Choroid plexus epithelial cell (primary cell): ENCODE measurements around the gene ZCCHC9.
"Not testable (repeated sequence)": the region's sequence is repeated elsewhere in the genome, so short reads cannot be mapped to it uniquely, and the experiment has no call there.

Experiments
- DNase-seq: peaks from one replicate; pipeline ENCODE4 v3.0.0-alpha.2; 2010; ENCODE audit warnings: low read depth
- H3K4me3 ChIP-seq: 2 replicates; pipeline ENCODE4 v1.5.1; 2011; ENCODE audit warnings: low read depth, mild to moderate bottlenecking, control low read depth, low read length, moderate library complexity
- TF ChIP-seq, protein P1 (sequence below): conservative IDR thresholded peaks from 2 replicates; pipeline ENCODE4 v1.5.1; 2011; ENCODE audit warnings: low read depth, mild to moderate bottlenecking, control low read depth, inconsistent platforms, low read length, moderate library complexity

ZCCHC9 gene

DNA sequence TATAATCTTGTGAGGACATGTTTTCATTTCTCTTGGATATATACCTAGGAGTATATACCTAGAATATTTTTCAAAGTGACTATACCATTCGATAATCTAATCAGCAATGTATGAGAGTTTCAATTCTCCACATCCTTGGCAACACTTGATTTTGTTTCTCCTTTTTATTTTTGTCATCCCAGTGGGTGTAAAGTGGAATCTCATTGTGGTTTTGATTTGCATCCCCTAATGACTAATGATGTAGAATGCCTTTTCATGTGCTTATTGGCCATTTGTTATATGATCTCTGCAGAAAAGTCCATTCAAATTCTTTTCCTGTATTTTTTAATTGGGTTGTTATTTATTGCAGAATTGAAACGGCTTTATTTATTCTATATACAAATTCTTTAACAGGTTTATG, 15.2 kb downstream of the ZCCHC9 start:
- no peak overlapping the region for H3K4me3 ChIP-seq
- no peak for DNase-seq
- TF ChIP-seq, protein P1, sequence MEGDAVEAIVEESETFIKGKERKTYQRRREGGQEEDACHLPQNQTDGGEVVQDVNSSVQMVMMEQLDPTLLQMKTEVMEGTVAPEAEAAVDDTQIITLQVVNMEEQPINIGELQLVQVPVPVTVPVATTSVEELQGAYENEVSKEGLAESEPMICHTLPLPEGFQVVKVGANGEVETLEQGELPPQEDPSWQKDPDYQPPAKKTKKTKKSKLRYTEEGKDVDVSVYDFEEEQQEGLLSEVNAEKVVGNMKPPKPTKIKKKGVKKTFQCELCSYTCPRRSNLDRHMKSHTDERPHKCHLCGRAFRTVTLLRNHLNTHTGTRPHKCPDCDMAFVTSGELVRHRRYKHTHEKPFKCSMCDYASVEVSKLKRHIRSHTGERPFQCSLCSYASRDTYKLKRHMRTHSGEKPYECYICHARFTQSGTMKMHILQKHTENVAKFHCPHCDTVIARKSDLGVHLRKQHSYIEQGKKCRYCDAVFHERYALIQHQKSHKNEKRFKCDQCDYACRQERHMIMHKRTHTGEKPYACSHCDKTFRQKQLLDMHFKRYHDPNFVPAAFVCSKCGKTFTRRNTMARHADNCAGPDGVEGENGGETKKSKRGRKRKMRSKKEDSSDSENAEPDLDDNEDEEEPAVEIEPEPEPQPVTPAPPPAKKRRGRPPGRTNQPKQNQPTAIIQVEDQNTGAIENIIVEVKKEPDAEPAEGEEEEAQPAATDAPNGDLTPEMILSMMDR = no peak

DNA sequence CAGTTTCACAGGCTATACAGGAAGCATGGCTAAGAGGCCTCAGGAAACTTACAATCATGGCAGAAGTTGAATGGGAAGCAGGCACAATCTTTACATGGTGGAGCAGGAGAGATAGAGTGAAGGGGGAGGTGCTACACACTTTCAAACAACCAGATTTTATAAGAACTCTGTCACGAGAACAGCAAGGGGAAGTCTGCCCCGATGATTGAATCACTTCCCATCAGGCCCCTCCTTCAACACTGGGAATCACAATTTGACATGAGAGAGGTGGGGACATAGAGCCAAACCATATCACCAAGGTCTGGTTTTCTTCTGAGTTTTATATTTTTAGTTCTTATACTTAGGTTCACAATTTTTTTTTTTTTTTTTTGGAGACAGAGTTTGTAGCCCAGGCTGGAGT, 16.1 kb downstream of the ZCCHC9 start:
- TF ChIP-seq, protein P1 = no peak
- H3K4me3 ChIP-seq = no peak overlapping the region
- DNase-seq = no peak

DNA sequence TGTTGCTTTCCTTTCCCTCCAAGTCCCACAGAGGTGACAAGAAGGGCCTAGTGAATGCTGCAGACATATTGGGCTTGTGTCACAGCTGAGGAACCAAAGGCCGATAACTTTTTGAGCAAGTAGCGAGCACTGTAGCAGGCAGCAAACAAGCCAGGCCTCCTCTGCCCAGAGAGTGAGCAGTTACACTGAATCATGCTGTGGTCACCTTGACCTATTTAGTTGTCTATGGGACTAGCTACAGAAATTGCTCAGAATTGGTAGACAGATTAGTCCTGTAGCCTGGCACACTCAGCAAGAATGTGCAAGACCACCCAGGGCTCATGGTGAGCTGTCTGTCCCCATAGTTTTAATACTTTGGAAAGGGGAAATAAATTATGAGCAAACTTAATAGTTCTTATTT, 25.2 kb downstream of the ZCCHC9 start:
- TF ChIP-seq, protein P1 = no peak
- no peak overlapping the region for H3K4me3 ChIP-seq

DNA sequence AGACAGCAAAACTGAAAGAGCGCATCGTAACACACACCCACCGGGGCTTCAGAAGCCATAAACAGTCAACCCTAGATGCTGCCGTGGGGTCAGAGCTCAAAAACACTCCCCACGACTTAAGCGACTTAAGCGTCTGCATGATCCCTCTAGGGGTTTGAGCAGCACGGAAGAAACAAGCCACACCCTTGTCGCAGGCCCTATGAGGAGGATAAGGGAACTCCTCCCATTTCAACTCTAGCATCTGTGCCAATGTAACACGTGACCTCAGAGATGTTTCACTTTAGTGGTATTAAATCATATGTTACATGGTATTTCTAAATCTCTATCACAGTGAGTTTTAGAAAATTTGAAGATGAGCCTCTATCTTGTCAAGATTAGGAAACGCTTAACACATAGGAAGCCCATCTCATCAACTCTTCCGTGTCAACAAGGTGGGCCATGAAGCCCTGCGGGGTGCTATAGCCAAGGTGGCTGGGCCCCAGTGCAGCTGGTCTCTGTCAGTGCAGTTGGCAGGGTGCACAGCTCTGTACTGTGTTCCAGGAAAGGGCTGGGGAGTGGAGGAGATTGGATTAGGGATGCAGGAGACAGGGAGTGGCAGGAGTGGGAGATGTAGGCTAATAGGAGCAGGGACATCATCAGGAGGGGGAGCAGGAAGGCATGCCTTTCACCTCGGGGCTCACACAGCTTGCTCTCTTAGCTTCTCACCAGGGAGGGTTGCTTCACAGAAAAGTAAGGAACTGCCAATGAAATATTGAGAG, 33.1 kb downstream of the ZCCHC9 start:
- no peak for DNase-seq
- H3K4me3 ChIP-seq = no peak overlapping the region
- TF ChIP-seq, protein P1 = no peak

More for the DNA sequence above, 25.2 kb downstream of the ZCCHC9 start:
- no peak for DNase-seq

DNA sequence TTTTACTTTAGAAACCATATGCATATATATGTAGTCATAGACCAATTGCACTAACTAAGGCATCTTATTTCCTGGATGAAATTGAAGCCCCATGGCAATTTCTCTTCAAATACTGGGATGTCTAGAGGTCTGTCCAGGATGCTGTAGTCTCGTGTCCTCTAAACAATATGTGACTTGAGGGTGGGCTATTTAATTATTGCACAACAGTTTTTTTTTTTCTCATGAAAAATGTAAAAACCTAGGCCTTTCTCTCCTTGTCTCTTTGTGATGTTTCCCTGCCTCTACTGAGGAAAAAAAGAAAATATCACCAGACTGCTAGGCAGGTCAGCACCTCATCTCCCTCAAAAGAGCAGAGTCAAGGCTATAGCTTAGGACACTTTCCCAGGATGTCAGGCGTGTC, 34.6 kb downstream of the ZCCHC9 start:
- no peak for DNase-seq
- no peak overlapping the region for H3K4me3 ChIP-seq
- TF ChIP-seq, protein P1 = no peak

- TF ChIP-seq, protein P1 = no peak
- H3K4me3 ChIP-seq = no peak overlapping the region
- peak; percentile 34 for DNase-seq
Observed at GRCh38 chr5:81336556-81336955, 35.2 kb downstream of the ZCCHC9 start.

- no peak for DNase-seq
- TF ChIP-seq, protein P1 = no peak
- H3K4me3 ChIP-seq = no peak overlapping the region
Observed at GRCh38 chr5:81337803-81338202, 36.4 kb downstream of the ZCCHC9 start.

DNA sequence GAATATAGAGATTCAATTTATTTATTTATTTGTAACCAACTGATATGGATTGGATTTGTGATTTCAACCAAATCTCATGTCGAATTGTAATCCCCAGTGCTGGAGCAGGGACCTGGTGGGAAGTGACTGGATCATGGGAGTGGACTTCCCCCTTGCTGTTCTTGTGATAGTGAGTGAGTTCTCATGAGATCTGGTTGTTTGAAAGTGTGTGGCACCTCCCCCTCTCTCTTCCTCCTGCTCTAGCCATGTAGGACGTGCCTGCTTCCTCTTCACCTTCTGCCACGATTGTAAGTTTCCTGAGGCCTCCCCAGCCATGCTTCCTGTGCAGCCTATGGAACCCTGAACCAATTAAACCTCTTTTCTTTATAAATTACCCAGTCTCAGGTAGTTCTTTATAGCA, 36.8 kb downstream of the ZCCHC9 start:
- not testable (repeated sequence) for H3K4me3 ChIP-seq, DNase-seq
